HG02798 (cell line): ENCODE measurements around the gene HOXA10.

Experiments used
- ATAC-seq: cut with Tn5 transposase; IDR thresholded peaks from one replicate; pipeline ENCODE4 v1.9.1; 2021; ENCODE audit warnings: mild to moderate bottlenecking; ENCODE audit not compliant: unreplicated experiment, poor library complexity

The HOXA10 gene

DNA sequence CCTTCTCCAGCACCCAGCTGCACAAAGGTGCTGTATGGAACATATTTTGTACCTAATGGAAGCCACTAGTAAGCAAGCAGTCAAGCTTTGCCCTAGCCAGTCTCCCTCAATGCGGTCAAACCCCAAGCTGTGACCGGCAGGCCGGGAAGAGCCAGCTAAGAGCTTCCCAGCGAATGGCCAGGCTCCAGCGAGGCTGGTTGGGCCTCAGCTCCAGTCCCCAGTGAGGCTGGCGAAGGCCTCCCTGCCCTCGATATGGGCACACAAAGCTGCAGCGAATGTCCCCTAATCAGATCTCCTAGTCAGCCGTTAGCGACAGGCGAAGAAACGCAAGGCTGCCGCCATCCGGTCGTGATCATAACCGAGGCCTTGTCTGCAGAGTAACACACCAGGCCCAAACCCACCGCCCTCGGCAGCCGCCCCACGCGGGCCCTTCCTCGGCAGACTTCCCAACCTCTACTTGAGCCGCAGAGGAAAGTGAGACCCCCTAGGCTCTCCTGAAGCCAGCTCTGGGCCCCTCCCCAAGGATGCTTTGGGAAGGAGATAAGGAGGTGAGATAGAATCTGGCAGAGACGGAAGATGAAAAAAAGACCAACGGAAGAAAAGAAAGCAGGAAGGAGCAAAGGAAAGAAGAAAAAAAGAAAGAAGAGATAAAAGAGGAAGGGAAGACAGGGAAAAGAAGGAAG is 5.7 kb downstream of the HOXA10 start:
- no peak for ATAC-seq

DNA sequence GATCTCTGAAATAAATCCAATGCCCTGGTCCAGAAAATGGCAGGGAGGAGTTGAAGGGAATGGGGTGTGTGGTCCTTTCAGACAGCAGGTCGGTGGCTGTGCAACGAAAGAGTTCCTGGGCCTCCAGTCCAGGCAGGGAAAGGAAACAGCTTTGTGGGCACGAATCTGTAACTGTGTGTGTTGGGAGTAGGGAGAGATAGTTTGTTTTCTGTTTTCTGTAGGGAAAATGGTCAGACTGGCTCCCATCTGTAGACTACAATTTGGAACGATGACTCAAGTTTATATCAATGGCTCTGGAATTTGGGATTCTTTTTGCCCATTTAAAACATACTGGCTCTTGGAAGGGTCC is 6.2 kb downstream of the HOXA10 start:
- no peak for ATAC-seq

DNA sequence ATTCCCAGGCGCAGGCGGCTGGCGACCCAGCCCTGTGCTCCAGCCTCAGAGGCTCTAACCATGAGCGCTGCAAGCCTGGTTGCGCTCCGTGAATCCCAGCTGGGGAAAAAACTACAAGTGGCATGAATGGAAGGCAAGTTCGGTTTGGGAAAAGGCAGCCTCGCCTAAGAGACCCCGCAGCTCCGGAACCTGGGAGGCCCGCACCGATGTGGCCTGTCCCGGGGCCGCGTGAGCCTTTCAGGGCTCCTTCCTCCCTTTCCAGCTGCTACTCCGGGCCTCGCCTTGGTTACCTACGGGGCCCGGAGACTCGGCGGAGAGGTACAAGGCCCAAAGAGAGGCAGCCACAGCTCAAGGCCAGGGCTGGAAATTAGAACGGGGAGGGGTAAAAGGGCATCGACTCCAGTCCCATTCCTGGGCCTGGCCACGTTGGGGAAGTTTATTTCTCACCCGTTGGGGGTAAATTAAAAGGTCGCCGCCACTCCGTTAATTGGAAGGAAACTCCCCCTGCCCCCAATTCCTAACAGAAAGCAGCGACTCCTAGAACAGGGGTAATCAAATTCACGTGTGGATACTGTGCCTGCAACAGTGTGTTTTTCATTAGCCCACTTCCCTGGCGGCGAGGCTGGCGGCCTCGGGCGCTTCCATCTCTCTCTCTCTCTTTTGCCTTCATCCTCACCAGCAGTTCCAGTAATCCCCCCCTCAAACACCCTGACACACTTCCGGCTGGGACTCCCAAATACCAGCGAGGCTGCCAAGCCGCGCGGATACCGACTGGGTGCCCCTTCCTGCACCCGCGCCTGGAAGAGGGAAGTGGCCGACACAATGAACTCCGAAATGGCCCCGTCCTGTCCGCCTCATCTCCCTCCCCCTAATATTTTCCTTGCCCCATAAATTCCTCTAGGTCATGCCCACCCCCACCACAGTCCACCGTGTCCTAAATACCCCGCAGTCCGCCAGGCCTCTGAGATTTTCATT is 7.3 kb downstream of the HOXA10 start:
- ATAC-seq = no peak

DNA sequence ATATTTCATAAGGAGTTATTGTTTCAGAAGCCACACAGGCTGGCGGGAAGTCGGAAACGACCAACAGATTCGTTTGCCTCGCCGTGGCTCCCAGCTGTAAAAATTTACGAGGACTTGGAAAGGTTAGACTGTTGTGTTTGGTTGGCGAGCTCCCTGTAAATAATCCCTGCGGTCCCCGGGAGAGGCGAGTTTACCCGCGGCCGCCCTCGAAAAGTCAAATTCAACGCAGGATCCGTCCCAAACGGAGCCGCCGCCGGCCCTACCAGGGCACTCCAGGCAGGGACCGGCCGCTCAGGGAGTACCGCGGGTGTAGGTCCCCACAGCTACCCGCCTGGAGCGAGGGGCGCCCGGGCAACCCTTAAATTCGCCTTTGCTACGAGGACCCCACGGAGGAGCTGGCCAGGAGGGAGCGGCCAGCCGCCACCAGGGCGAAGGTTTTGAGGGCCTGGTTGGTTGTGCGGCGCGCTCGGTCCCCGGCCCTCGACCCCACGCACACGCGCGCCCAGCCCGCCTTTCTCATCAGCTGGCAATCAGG is 8.1 kb downstream of the HOXA10 start:
- ATAC-seq = no peak

DNA sequence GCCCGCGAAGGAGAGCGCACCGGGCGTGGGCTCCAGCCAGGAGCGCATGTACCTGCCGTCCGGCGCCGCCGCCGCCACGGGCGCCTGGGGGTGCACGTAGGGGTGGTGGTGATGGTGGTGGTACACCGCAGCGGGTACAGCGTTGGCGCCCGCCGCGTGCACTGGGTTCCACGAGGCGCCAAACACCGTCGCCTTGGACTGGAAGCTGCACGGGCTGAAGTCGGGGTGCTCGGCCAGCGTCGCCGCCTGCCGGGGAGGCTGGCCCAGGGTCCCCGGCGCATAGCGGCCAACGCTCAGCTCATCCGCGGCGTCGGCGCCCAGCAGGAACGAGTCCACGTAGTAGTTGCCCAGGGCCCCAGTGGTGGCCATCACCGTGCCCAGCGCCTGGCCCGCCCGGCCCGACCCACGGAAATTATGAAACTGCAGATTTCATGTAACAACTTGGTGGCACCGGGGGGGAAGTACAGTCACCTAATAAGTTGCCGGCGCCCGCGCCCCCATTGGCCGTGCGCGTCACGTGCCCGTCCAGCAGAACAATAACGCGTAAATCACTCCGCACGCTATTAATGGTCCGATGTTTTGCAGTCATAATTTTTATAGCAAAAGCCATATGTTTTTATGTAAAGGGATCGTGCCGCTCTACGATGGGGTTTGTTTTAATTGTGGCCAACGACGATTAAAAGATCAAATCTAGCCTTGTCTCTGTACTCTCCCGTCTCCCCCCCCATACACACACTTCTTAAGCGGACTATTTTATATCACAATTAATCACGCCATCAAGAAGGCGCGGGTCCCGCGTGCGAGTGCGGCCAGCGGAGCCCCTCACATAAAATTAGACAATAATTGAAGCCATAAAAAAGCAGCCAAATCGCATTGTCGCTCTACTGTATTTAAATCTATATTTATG is 8.8 kb downstream of the HOXA10 start, which contains the start of gene HOXA9:
Gene HOXA9, minus strand, starts transcription at position 449 of the 907 bp plus-strand sequence. Its CDS starts 80 bp downstream, at position 369.
- no peak for ATAC-seq

DNA sequence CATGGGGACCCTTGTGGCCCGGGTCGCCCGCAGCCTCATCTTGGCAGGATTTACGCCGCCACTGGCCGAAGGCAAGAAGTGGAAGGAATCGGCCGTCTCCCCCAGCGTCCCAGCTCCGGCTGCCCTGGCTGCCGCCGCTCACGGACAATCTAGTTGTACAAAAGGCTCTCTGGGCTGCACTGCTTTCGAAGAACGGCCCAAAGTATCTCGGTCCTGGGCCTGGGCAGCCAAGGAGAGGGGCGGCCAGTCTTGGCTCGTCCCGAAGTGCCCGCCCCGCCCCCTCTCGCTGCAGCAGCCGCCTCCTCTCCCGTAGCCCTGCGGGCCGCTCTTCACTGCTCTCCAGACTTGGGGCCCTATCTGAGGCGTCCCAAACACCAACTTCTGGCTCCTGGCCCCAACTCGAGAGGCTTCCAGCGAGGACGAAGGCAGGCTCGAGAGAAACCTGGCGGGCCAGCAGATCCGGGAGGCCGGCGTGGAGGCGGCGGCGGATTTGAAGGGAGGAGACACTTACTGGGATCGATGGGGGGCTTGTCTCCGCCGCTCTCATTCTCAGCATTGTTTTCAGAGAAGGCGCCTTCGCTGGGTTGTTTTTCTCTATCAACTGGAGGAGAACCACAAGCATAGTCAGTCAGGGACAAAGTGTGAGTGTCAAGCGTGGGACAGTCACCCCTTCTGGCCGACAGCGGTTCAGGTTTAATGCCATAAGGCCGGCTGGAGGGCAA is 9.6 kb downstream of the HOXA10 start:
- ATAC-seq = no peak

DNA sequence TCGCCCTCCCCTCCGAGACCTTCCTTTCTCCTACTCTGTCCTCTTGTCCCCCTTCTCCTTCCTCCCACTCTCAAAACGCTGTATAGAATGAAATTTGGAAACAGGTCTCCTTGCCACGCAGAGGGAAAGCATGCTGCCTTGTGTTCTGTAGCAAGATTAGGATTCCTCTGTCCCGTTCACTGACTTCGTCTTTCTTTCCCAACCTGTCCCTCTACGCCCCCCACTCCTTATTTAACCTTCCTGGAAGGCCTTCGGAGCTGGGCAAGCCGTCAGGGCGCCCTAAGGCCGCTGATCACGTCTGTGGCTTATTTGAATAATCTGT is 10.1 kb downstream of the HOXA10 start:
- no peak for ATAC-seq

DNA sequence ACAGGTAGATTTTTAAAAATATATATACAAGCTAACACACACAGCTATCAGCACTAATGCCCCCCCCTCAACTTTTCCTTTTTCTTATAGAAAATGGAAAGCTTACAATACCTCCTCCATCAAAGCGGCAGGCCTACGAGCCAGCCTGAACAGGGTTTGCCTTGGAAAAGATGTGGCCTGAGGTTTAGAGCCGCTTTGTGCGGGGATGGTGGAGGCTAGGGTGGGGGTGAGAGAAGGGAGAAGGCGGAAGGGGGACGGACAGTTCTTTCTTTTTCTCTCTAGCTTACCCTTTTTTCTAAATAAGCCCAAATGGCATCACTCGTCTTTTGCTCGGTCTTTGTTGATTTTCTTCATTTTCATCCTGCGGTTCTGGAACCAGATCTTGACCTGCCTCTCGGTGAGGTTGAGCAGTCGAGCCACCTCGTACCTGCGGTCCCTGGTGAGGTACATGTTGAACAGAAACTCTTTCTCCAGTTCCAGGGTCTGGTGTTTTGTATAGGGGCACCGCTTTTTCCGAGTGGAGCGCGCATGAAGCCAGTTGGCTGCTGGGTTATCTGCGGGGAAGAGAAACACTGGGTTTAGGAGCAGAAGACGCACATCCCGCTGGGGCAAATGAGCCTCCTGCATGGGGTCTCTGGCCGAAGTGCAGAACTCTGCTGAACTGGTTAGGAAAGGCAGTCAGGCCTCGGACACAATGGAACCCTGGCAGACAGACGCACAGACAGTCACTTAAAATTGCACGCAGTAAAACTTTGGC is 10.7 kb downstream of the HOXA10 start:
- no peak for ATAC-seq

DNA sequence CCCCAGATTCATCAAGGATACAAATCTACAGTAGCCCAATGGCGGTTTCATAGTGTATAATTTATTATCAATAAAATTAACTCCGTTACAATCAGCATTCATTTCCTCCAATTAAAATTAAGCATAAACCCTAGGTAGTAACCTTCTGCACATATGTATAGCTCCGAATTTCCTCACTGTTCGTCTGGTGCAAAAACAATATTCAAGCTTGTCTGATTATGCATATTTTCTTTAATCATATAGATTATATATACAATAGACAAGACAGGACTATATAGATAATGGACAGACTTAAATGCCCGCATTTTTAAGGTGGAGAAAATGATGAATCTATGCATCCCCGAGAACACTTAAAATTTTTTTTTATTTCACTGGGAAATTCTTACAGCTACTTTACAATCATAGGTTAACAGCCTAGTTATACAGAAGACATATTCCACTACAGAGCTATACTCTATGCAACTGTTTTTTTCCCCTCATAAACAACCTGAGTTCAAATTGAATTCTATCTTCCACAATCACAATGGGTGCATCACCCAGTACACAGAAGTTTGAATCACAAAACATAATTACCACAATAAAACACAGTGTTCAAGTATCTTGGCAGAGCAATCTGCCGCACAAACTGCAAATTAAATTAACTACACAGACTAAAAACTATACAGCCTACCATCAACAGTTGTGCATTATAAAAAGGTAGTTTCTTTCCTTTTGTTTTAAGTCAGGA is 11.4 kb downstream of the HOXA10 start:
- ATAC-seq = no peak

DNA sequence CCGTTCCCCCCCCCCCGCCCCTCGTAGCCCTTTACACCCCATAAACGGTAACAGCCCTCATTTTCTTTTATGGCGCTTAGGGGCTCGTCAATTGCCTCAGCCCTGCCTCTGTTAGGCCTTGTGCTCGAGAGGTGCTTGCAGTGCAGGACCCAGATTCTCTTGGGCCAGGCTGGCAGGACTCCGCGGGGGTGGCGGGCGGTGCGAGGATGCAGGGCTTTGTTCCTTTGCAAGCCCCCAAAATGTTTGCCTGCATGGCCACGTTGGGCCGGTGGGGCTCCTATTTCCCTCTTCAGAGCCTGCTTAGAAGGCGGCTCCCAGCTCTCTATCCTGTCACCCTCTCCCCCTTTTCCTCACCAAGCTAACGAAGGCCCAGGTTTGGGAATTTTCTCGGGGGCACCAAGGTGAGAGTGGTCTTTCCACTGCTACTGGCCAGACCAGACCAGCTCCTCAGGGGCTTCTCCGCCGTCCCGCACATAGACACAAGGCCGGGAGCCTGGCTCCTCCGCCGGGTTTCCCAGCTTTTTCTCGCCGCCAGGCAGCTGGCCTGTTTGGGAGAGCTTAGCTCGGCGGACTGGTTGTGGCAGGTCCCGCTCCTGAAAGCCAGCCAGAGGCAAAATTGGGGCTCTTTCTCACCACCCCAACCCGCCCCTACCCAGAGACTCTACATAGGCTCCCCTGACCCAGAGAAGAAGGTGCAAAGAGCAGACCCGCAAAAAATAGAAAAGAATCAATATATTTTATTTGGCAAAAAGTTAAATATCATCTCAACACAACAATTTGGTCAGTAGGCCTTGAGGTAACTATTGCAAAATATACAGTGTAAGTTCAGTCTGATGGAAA is 12.2 kb downstream of the HOXA10 start:
- no peak for ATAC-seq

DNA sequence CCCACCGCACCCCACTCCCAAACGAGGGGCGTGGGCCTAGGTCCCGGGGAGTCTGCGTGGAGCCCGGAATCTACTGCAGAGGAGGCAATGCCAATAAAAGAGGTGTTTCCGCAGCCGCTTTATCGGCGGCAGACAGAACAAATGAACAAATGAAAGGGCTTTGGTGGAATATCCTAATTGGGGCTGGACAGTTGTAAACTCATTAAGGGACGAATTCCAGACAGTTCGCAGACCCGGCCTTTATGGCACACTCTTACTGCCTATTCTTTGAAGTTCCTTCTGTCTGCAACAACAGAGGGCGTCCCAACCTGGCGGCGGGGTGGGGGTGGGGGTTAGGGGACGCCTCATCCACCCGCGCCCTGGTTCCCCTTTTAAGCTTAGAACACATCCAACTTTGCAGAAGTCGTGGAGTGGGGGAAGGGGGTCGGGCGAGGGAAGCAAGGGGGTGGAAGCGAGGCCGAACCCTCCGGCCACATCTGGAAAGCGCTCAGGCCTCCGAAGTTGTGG is 12.9 kb downstream of the HOXA10 start:
- no peak for ATAC-seq

DNA sequence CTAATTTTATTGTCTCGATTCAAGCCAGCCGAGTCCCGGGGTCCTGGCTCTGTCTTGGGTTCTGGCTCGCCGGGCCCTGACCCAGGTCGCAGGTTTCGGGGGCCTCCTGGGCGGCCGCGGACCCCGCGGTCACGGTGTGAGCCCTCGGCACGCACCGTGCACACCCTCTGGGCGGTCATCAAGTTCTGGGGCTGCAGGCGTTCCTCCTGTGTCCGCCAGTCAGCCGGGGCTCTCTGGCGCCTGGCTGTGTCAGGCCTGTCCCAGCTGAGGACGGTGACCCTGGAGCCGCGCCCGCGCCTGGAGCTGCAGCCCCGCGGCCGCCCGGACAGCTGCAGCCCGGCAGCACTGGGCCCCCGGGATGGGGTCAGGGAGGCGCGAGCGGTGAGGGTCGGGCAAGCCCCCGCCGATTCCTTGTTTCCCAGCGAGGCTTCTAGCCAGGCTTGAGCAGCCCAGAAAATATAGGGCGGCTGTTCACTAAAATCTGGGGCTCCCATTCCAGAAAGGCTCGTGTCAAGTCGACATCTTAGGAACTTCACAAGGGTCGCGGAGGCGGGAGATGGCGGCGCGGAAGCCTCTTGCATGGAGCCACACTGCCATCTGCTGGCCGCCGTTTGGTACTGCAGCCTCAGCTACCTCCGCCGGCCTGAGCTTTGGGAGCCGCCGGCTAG is 13.4 kb downstream of the HOXA10 start:
- ATAC-seq = peak; percentile 73

DNA sequence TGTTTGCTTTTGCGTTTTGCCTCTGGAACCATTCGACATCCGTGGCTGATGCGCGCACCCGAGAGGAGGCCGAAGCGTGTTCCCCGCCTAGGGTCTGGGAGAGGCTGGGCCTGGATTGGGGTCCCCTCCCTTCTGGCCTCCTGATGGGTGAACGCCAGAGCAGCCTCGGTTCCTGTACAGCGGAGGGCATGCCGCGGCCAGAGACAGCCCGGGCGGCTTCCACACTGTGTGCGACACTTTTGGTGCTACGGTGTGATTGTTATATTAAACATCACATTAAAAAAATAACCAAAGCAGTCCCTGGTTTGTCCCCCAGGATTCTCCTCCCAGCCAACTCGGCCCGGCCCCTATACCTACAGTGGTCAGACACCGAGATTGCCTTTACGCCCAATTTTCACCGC is 14.0 kb downstream of the HOXA10 start:
- no peak for ATAC-seq

DNA sequence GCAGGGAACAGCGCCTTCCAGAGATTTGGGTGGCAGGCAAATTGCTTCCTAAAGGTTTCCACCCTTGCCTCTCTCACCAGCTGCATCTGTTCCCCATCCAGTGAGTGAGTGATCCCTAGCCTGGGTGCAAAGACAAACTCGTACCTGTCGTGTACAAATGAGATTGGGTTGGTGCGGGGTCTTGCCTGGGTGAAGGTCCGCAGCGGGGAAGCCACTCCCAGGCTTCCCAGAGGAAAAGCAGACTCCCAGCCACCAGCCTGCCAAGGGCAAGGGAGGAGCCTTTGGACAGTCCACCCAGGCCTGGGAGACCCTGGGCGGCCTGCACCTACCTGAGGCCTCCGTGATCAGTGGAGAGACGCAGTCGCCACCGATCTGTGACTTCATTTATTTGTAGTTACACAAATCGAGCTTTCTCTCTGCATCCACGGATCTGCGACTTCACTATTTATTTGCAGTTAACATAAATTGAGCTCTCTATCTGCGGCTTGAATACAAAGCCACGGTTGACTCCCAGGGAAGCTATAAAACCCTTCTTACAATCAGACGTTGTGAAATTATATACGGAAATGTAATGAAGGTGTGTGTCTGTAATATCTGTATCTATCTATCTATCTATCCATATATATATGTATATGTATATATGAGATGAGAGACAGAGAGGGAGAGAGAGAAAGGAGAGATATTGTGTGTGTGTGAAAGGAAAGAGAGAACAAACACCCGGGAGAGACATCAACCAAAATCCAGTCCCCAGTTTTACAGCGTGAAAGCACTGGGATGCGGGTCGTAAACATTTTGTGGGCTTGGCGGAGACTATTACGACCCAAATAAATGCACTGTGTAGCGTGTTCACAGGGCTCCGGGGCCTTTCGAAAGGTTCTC is 14.6 kb downstream of the HOXA10 start:
- ATAC-seq = no peak

DNA sequence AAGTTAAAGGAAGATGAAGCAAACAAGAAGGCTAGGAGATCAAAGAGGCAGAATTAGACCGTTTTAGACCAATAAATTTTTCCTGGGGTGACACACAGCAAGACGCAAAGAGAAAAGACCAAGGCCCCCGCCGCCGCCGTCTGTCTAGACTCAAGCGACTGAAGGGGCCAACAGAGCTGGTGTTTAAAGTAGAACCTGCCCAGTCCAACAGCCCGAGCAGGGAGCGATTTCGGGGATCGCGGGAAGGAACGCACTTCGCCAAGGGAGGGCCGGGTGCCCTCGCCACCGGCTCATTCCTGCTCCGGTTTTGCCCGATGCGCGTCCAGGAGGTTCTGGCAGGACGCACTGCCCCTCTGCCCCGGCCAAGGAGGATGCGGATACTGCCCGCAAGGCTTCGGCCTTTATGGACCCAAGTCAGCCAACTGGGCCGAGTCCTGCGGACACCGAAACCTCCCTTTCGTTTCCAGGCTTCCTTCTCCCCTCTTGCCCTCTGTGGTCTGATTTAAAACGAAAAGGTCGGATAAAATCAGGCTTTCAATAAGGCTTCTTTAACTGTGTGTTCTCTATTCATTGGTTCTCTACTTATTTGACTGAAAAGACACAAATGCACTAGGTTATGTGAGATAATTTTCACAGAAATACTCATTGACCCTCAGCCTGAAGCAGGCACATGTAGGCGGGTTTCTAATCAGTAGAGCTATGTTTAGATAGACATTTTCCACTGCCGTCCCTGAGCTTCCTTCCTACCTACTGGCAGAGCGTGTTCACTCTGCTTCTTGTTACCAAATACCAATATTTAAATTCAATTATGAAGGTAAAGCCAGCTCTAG is 15.5 kb downstream of the HOXA10 start:
- no peak for ATAC-seq
